A673 (cell line): ENCODE measurements around the gene MS4A8. TPM values are rescaled to one million over a fixed set of nuclear protein-coding genes. Genes with fewer than 3 reads are reported as not detected.

ENCODE experiments used
- BruUV-seq: library from RNA; stranded (reverse); fragments of 400-500 nt; replicated peaks from 2 replicates; lab custom pipeline; 2021; lab: Mats Ljungman, UMichigan
- CTCF ChIA-PET: fragments of 300-600 bp; sonication (Branson Sonifier 250); formaldehyde crosslinking; loops from one replicate; lab custom pipeline; 2022; ENCODE audit warnings: antibody characterized with exemption; lab: Charles Lee
- POLR2A ChIA-PET: fragments of 300-600 bp; sonication (Branson Sonifier 250); formaldehyde crosslinking; loops from one replicate; lab custom pipeline; 2022; ENCODE audit warnings: antibody characterized with exemption; ENCODE audit not compliant: low non-redundant PET; lab: Charles Lee
- DNase-seq: peaks from one replicate; pipeline ENCODE4 v3.0.0-alpha.2; 2015; ENCODE audit warnings: low spot score
- H3K27ac ChIP-seq: fragments of 200-600 bp; sonication (generic); 2 replicates; pipeline ENCODE4 v1.5.1; 2016; ENCODE audit warnings: mixed run types, low read depth, mild to moderate bottlenecking, mixed read lengths, antibody characterized with exemption, low read length; ENCODE audit not compliant: poor library complexity, severe bottlenecking
- H3K27me3 ChIP-seq: fragments of 200-600 bp; sonication (generic); replicated peaks from 2 replicates; pipeline ENCODE4 v1.6.1; 2017; ENCODE audit warnings: mixed run types, low read depth, mild to moderate bottlenecking, mixed read lengths, antibody characterized with exemption, low read length; ENCODE audit not compliant: insufficient read depth, poor library complexity
- H3K36me3 ChIP-seq: fragments of 200-600 bp; sonication (generic); 2 replicates; pipeline ENCODE4 v1.6.1; 2016; ENCODE audit warnings: mixed run types, mild to moderate bottlenecking, mixed read lengths, antibody characterized with exemption, low read length; ENCODE audit not compliant: insufficient read depth, poor library complexity, severe bottlenecking
- H3K4me1 ChIP-seq: fragments of 200-600 bp; sonication (generic); 2 replicates; pipeline ENCODE4 v1.6.1; 2017; ENCODE audit warnings: mixed run types, mild to moderate bottlenecking, mixed read lengths, antibody characterized with exemption, low read length; ENCODE audit not compliant: insufficient read depth, poor library complexity, severe bottlenecking
- H3K4me3 ChIP-seq: fragments of 200-600 bp; sonication (generic); 2 replicates; pipeline ENCODE4 v1.5.1; 2016; ENCODE audit warnings: low read depth, mixed run types, mild to moderate bottlenecking, mixed read lengths, low read length; ENCODE audit not compliant: poor library complexity, severe bottlenecking
- H3K9me3 ChIP-seq: fragments of 200-600 bp; sonication (generic); 2 replicates; pipeline ENCODE4 v1.6.1; 2016; ENCODE audit warnings: mixed run types, low read depth, mild to moderate bottlenecking, mixed read lengths, antibody characterized with exemption, low read length; ENCODE audit not compliant: poor library complexity, severe bottlenecking
- CTCF ChIP-seq: fragments of 300-800, 200-600 bp; sonication (generic); conservative IDR thresholded peaks from 2 replicates; pipeline ENCODE4 v1.5.1; 2017; ENCODE audit warnings: low read depth, mild to moderate bottlenecking, antibody characterized with exemption, low read length, moderate library complexity, mixed read lengths
- EZH2 ChIP-seq: fragments of 200-600 bp; sonication (generic); IDR thresholded peaks from 2 replicates; pipeline ENCODE4 v1.6.1; 2017; ENCODE audit warnings: borderline replicate concordance, low read depth, mild to moderate bottlenecking, mixed read lengths, antibody characterized with exemption, low read length; ENCODE audit not compliant: poor library complexity, severe bottlenecking
- intact Hi-C: fragments of 100-400 bp; cut with micrococcal nuclease; formaldehyde crosslinking; loops from one replicate; pipeline ENCODE4 v1.10.0; 2022; ENCODE audit not compliant: unreplicated experiment
- total RNA-seq: library from RNA; stranded (reverse); gene quantifications from 2 replicates; pipeline ENCODE4 v1.2.3, GENCODE V29; 2021

The MS4A8 gene
- total RNA-seq, 1 experiment from 2014 or later = 1.5 TPM

DNA sequence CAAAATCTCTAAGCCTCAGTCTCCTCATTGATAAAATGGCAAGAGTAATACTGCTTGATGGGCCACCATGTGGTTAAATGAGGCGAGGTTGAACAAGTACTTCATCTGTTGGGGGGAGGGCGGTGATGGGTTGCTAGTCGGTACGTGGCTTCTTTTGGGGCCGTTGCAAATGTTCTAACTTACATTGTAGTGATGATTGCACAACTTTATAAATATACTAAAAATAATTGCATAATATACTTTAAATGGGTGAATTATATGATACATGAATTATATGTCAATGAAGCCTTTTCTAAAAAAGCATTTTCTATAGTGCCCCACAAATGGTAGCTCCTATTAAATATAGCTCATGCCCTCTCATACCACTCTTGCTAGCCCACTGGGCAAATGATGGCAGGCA is 6.5 kb downstream of the MS4A8 start:
- no peak overlapping the region for H3K27ac ChIP-seq
- peaks cover 9% of the 10 kb centered on the region for H3K27me3 ChIP-seq
- no TSS peak for BruUV-seq
- intact Hi-C loops = no loop called here
- no peak for DNase-seq
- TF ChIP-seq EZH2 (no peak), CTCF (no peak)
- H3K4me3 ChIP-seq = no peak overlapping the region
- no peaks in the 10 kb centered on the region for H3K9me3 ChIP-seq
- ChIA-PET POLR2A (no interaction called here), CTCF (no interaction called here)
- H3K4me1 ChIP-seq = no peaks in the 10 kb centered on the region
- no peaks in the 10 kb centered on the region for H3K36me3 ChIP-seq

- BruUV-seq = no TSS peak
- Histone ChIP-seq H3K4me3 (no peak overlapping the region), H3K4me1 (no peaks in the 10 kb centered on the region), H3K27me3 (peaks cover 9% of the 10 kb centered on the region), H3K9me3 (no peaks in the 10 kb centered on the region), H3K36me3 (no peaks in the 10 kb centered on the region), H3K27ac (no peak overlapping the region)
- intact Hi-C loops = no loop called here
- ChIA-PET CTCF (no interaction called here), POLR2A (no interaction called here)
- TF ChIP-seq CTCF = no peak
- TF ChIP-seq EZH2 = no peak
- no peak for DNase-seq
These were observed 7.5 kb downstream of the MS4A8 start for GRCh38 chr11:60706931-60707330.

- Histone ChIP-seq H3K27ac (no peak overlapping the region), H3K9me3 (no peaks in the 10 kb centered on the region), H3K4me3 (no peak overlapping the region), H3K36me3 (no peaks in the 10 kb centered on the region), H3K4me1 (no peaks in the 10 kb centered on the region), H3K27me3 (peaks cover 9% of the 10 kb centered on the region)
- BruUV-seq = no TSS peak
- ChIA-PET CTCF (no interaction called here), POLR2A (no interaction called here)
- DNase-seq = no peak
- TF ChIP-seq EZH2 = no peak
- peak; percentile 41 for TF ChIP-seq CTCF
- intact Hi-C loops = no loop called here
These were observed 11.1 kb downstream of the MS4A8 start for GRCh38 chr11:60710482-60710881.
